SK-N-SH treated with all-trans-retinoic acid at 6 μM for 48 hours (cell line): Measurements from ENCODE around the gene SLC10A4.

Experiments used
- ATAC-seq: fragments of 200-7000 bp; cut with Tn5 transposase; 3 replicates; pipeline ENCODE4 v1.9.1; 2020; ENCODE audit warnings: mild to moderate bottlenecking, moderate library complexity
- ARNTL ChIP-seq: fragments of 450-650 bp; formaldehyde crosslinking; IDR thresholded peaks from 2 replicates; pipeline ENCODE4 v1.5.0; 2020; ENCODE audit warnings: low read depth, mild to moderate bottlenecking, moderate library complexity, borderline replicate concordance
- BACH2 ChIP-seq: fragments of 250-450 bp; sonication (Bioruptor Pico); IDR thresholded peaks from 2 replicates; pipeline ENCODE4 v1.9.0; 2021; ENCODE audit warnings: mild to moderate bottlenecking, borderline replicate concordance
- CREB5 ChIP-seq: fragments of 250-450 bp; sonication (Bioruptor Pico); IDR thresholded peaks from 2 replicates; pipeline ENCODE4 v1.5.1; 2020; ENCODE audit warnings: low read depth, mild to moderate bottlenecking, moderate library complexity
- ESRRG ChIP-seq: fragments of 250-450 bp; sonication (Bioruptor Pico); IDR thresholded peaks from 2 replicates; pipeline ENCODE4 v1.6.1; 2021; ENCODE audit warnings: mild to moderate bottlenecking
- GLIS3 ChIP-seq: fragments of 250-450 bp; sonication (Bioruptor Pico); IDR thresholded peaks from 2 replicates; pipeline ENCODE4 v1.5.0; 2020; ENCODE audit warnings: mild to moderate bottlenecking, moderate library complexity
- ISL1 ChIP-seq: fragments of 250-450 bp; sonication (Bioruptor Pico); IDR thresholded peaks from 2 replicates; pipeline ENCODE4 v2.1.2; 2022; ENCODE audit warnings: mild to moderate bottlenecking, moderate library complexity
- OSR1 ChIP-seq: fragments of 250-450 bp; sonication (Bioruptor Pico); IDR thresholded peaks from 2 replicates; pipeline ENCODE4 v1.8.0; 2022; ENCODE audit warnings: moderate library complexity, mild to moderate bottlenecking, inconsistent platforms
- POU6F1 ChIP-seq: fragments of 250-450 bp; sonication (Bioruptor Pico); IDR thresholded peaks from 2 replicates; pipeline ENCODE4 v1.8.0; 2021; ENCODE audit warnings: low read depth, mild to moderate bottlenecking, moderate library complexity, borderline replicate concordance
- PPARA ChIP-seq: fragments of 250-450 bp; sonication (Bioruptor Pico); IDR thresholded peaks from 2 replicates; pipeline ENCODE4 v1.5.0; 2020; ENCODE audit warnings: mild to moderate bottlenecking, borderline replicate concordance
- RARB ChIP-seq: fragments of 250-450 bp; sonication (Bioruptor Pico); IDR thresholded peaks from 2 replicates; pipeline ENCODE4 v1.8.0; 2021; ENCODE audit warnings: mild to moderate bottlenecking, moderate library complexity
- TCF4 ChIP-seq: fragments of 250-450 bp; sonication (Bioruptor Pico); IDR thresholded peaks from 2 replicates; pipeline ENCODE4 v1.8.0; 2021; ENCODE audit warnings: mild to moderate bottlenecking, moderate library complexity, borderline replicate concordance
- TOX ChIP-seq: fragments of 250-450 bp; sonication (Bioruptor Pico); IDR thresholded peaks from 2 replicates; pipeline ENCODE4 v1.8.0; 2021; ENCODE audit warnings: mild to moderate bottlenecking, moderate library complexity, borderline replicate concordance
- ZC3H10 ChIP-seq: fragments of 250-450 bp; sonication (Bioruptor Pico); IDR thresholded peaks from 2 replicates; pipeline ENCODE4 v1.5.1; 2021; ENCODE audit warnings: mild to moderate bottlenecking, moderate library complexity
- ZFP3 ChIP-seq: fragments of 250-450 bp; sonication (Bioruptor Pico); IDR thresholded peaks from 2 replicates; pipeline ENCODE4 v1.5.0; 2020; ENCODE audit warnings: mild to moderate bottlenecking, moderate library complexity
- ZFP30 ChIP-seq: fragments of 450-650 bp; formaldehyde crosslinking; IDR thresholded peaks from 2 replicates; pipeline ENCODE4 v1.5.0; 2022; ENCODE audit warnings: mild to moderate bottlenecking, moderate library complexity
- ZNF565 ChIP-seq: fragments of 450-650 bp; formaldehyde crosslinking; conservative IDR thresholded peaks from 2 replicates; pipeline ENCODE4 v1.5.0; 2020; ENCODE audit warnings: low read depth, mild to moderate bottlenecking, moderate library complexity
- ZNF70 ChIP-seq: fragments of 450-650 bp; formaldehyde crosslinking; IDR thresholded peaks from 2 replicates; pipeline ENCODE4 v1.5.0; 2020; ENCODE audit warnings: mild to moderate bottlenecking, moderate library complexity
- ZNF8 ChIP-seq: fragments of 450-650 bp; formaldehyde crosslinking; IDR thresholded peaks from 2 replicates; pipeline ENCODE4 v1.5.0; 2020; ENCODE audit warnings: mild to moderate bottlenecking, moderate library complexity
- TF ChIP-seq, protein P1 (sequence below): fragments of 250-450 bp; sonication (Bioruptor Pico); IDR thresholded peaks from 2 replicates; pipeline ENCODE4 v1.8.0; 2020; ENCODE audit warnings: mild to moderate bottlenecking, moderate library complexity, borderline replicate concordance
- TF ChIP-seq, protein P2 (sequence below): fragments of 250-450 bp; sonication (Bioruptor Pico); IDR thresholded peaks from 2 replicates; pipeline ENCODE4 v1.5.1; 2021; ENCODE audit warnings: mild to moderate bottlenecking, moderate library complexity

Gene SLC10A4

GRCh38 chr4:48490012-48490679 is 7.0 kb downstream of the SLC10A4 start, which contains the start of gene ZAR1:
ZAR1 (plus strand) TSS chr4:48490252; CDS start chr4:48490292, 40 bp downstream.
- ATAC-seq = no peak
- no peak for TF ChIP-seq ZFP30
- TF ChIP-seq ZNF70 (CRISPR knock-in tag) = no peak
- TF ChIP-seq, protein P1, sequence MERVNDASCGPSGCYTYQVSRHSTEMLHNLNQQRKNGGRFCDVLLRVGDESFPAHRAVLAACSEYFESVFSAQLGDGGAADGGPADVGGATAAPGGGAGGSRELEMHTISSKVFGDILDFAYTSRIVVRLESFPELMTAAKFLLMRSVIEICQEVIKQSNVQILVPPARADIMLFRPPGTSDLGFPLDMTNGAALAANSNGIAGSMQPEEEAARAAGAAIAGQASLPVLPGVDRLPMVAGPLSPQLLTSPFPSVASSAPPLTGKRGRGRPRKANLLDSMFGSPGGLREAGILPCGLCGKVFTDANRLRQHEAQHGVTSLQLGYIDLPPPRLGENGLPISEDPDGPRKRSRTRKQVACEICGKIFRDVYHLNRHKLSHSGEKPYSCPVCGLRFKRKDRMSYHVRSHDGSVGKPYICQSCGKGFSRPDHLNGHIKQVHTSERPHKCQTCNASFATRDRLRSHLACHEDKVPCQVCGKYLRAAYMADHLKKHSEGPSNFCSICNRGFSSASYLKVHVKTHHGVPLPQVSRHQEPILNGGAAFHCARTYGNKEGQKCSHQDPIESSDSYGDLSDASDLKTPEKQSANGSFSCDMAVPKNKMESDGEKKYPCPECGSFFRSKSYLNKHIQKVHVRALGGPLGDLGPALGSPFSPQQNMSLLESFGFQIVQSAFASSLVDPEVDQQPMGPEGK (CRISPR knock-in tag) = no peak
- TF ChIP-seq ZNF8 = no peak
- TF ChIP-seq BACH2 (CRISPR knock-in tag) = no peak
- no peak for TF ChIP-seq OSR1 (CRISPR knock-in tag)
- no peak for TF ChIP-seq GLIS3 (CRISPR knock-in tag)
- TF ChIP-seq ZNF565 (CRISPR knock-in tag) = no peak
- TF ChIP-seq ESRRG = no peak
- TF ChIP-seq ISL1 (CRISPR knock-in tag) = no peak
- TF ChIP-seq ZC3H10 (CRISPR knock-in tag) = no peak
- TF ChIP-seq TCF4 (CRISPR knock-in tag) = no peak
- TF ChIP-seq, protein P2, sequence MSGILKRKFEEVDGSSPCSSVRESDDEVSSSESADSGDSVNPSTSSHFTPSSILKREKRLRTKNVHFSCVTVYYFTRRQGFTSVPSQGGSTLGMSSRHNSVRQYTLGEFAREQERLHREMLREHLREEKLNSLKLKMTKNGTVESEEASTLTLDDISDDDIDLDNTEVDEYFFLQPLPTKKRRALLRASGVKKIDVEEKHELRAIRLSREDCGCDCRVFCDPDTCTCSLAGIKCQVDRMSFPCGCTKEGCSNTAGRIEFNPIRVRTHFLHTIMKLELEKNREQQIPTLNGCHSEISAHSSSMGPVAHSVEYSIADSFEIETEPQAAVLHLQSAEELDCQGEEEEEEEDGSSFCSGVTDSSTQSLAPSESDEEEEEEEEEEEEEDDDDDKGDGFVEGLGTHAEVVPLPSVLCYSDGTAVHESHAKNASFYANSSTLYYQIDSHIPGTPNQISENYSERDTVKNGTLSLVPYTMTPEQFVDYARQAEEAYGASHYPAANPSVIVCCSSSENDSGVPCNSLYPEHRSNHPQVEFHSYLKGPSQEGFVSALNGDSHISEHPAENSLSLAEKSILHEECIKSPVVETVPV (CRISPR knock-in tag) = no peak

DNA sequence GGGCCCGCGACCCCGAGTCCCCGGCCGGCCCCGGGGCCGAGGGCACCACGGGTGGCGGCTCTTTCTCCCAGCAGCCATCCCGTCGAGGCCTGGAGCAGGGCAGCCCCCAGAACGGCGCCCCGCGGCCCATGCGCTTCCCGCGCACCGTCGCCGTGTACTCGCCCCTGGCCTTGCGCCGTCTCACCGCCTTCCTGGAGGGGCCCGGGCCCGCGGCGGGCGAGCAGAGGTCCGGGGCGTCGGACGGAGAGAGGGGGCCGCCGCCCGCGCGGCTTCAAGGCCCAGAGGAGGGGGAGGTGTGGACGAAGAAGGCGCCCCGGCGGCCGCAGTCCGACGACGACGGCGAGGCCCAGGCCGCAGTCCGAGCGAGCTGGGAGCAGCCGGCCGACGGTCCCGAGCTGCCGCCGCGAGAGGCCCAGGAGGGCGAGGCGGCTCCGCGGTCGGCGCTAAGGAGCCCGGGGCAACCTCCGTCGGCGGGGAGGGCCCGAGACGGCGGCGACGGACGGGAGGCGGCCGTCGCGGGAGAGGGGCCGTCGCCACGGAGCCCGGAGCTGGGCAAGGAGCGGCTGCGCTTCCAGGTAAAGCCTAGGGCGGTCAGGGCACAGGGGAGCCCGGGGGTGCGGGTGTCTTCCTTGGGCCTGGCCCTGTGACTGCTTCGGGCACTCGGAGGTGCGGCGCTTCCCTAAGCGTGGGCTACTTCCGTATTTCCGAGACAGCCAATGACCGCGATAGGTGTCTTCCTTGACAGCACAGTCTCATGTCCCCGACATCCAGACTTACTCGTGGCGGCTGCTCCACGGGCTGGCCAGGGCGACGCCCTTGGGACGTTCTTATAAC is 7.8 kb downstream of the SLC10A4 start:
- TF ChIP-seq TOX (CRISPR knock-in tag) (no peak), ZFP3 (CRISPR knock-in tag) (no peak), ARNTL (CRISPR knock-in tag) (no peak), ZNF565 (CRISPR knock-in tag) (no peak), ZNF8 (no peak), ISL1 (CRISPR knock-in tag) (no peak), POU6F1 (CRISPR knock-in tag) (no peak)
- no peak for ATAC-seq

DNA sequence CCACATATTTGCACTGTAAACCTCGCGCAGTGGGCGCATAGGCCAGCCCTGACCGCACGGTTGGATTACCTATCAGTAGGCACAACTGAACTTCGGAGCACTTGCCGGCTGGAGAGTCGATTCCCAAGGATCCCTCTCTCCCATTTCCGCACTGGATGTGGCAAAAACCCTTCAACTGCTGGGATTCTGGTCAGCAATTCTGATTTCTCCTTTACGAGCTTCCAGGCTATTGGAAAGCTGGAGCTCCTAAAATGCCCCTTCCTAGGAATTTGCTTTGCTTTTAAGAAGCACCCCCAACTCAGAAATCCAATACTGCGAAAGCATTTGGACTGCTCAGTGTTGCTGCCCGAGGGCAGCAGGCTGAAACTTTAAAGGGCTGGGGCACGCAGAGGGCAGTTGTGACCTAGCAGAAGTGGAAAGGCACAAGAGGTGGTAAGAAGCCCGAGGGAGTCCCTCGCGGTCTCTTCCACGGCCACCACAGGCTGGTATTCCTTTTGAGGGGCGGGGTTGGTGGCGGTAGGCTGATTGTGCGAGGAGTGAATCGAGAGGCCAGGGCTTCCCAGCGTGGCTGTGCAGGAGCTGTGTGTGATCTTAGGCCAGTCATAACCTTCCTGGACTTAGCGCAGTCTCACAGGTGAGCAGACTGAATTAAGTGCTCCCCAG is 8.5 kb downstream of the SLC10A4 start:
- TF ChIP-seq TCF4 (CRISPR knock-in tag) (no peak), TOX (CRISPR knock-in tag) (no peak), RARB (CRISPR knock-in tag) (no peak), PPARA (CRISPR knock-in tag) (no peak), ZNF70 (CRISPR knock-in tag) (no peak), ZNF8 (no peak), CREB5 (CRISPR knock-in tag) (no peak), ZFP30 (no peak), GLIS3 (CRISPR knock-in tag) (no peak)
- TF ChIP-seq, protein P1 (CRISPR knock-in tag) = no peak
- ATAC-seq = no peak
